Subcutaneous adipose tissue (tissue), 4 donors: ENCODE results near the gene PAXIP1. TPM values are rescaled to one million over a fixed set of nuclear protein-coding genes. Genes with fewer than 3 reads are reported as not detected.

Experiments
- total RNA-seq, 4 donors: library from RNA; depleted of rRNA; stranded (reverse); fragments of >200 nt; gene quantifications; one replicate each; pipeline ENCODE4 v1.1.0, GENCODE V29; 2016
- TF ChIP-seq, protein P1 (sequence below): fragments of 450-650 bp; IDR thresholded peaks from one replicate; pipeline ENCODE4 v1.5.1; 2016; ENCODE audit warnings: low read depth, mild to moderate bottlenecking, control low read depth, antibody characterized with exemption, moderate library complexity

Gene PAXIP1
- total RNA-seq, 4 donors from 2014 or later, result 8.3 to 11.7 (median 10.5) TPM

DNA sequence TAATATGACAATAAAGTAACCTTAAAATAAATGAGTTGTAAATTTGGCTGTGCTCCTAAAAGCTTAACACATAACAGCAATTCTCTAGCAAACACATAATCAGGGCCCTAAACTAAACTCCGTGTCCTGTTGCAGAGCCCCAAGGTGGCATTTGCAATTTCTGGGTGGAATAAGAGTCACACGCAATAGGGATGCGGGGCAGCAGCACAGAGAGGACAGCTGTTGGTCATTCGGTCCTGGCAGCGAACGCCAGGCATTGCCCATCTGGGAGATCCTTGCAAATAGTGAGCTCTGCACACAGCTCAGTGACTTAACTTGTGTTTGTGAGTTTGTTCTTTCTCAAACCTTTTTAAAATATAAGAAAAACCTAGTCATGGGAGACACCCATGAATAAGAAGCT, 25.7 kb downstream of the PAXIP1 start:
- TF ChIP-seq, protein P1, sequence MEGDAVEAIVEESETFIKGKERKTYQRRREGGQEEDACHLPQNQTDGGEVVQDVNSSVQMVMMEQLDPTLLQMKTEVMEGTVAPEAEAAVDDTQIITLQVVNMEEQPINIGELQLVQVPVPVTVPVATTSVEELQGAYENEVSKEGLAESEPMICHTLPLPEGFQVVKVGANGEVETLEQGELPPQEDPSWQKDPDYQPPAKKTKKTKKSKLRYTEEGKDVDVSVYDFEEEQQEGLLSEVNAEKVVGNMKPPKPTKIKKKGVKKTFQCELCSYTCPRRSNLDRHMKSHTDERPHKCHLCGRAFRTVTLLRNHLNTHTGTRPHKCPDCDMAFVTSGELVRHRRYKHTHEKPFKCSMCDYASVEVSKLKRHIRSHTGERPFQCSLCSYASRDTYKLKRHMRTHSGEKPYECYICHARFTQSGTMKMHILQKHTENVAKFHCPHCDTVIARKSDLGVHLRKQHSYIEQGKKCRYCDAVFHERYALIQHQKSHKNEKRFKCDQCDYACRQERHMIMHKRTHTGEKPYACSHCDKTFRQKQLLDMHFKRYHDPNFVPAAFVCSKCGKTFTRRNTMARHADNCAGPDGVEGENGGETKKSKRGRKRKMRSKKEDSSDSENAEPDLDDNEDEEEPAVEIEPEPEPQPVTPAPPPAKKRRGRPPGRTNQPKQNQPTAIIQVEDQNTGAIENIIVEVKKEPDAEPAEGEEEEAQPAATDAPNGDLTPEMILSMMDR, result no peak

DNA sequence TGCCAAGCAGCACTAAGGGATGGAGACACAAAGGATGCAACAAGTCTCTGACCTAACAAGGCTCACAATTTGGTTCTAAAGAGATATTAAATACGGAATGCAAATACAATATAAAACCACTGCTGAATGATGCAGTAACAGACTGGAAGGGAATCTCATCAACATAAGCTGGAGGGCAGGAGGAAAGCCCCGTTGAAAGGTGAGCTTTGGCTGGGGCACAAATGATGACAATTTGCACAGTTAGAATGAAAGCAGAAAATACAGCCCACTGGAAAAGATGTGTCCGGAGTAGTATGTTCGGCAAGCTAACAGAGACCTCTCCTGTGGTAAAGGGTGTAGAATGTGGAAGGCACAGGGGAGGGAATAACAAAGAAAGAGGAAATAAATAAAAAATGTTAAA, 26.1 kb downstream of the PAXIP1 start:
- TF ChIP-seq, protein P1, result no peak

DNA sequence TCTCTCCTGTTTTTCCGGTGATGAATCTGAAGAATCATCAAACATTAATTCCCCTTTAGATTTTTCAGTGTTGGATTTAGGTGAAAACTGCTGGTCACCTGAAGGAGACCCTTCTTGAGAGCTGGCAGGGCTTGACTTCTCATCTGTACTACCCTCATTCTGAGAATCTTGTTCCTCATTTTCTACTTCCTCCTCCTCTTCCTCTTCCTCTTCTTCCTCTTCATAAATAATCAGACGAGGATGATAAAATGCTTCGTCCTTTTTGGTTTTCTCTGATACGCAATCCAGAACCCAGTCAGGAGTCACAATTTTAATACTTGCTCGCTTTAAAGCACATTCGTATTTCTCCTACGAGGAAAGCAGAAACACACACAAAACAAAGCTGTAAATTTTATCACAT, 26.9 kb downstream of the PAXIP1 start:
- TF ChIP-seq, protein P1, result no peak

DNA sequence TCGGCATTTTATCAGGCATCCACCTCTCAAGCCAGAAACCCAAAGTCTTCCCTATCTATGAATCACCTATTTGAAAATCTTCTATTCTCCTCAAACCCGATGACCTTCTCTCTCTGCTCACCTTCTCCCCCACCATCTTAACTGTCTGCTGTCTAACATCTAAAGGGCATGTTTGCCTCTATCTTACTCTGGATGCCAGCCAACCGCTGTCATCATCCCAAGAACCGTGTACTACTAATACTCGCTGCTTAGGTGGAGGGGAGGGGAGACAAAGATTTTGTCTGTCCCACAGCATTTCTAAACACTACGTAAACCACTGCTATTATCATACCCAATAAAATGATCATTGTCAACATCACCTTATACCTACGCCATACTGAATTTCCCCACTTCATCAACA, 29.5 kb downstream of the PAXIP1 start:
- TF ChIP-seq, protein P1, result no peak

DNA sequence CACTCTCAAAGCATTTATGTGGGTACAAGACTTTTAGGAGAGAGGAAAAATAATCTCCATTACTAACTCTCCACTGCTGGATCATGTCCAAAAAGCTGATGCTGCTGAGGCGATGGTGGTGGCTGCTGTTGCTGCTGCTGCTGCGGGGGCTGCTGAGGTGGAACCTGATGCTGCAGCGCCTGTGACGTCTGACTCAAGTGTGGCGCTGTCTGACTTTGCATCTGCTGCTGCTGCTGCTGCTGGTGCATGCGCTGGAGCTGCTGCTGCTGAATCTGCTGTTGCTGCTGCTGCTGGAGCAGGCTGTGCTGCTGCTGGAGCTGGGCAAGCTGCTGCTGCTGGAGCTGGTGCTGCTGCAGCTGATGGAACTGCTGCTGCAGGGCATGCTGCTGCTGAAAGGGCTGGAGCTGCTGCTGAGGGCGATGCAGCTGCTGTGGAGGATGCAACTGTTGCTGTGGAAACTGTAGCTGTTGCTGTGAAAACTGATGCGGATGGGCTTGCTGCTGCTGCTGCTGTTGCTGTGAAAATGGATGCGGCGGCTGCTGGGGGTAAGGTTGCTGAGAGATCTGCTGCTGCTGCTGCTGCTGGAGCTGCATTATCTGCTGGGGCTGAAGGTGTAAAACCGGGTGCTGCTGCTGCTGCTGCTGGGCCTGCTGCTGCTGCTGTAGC, 34.5 kb downstream of the PAXIP1 start:
- TF ChIP-seq, protein P1, result no peak

DNA sequence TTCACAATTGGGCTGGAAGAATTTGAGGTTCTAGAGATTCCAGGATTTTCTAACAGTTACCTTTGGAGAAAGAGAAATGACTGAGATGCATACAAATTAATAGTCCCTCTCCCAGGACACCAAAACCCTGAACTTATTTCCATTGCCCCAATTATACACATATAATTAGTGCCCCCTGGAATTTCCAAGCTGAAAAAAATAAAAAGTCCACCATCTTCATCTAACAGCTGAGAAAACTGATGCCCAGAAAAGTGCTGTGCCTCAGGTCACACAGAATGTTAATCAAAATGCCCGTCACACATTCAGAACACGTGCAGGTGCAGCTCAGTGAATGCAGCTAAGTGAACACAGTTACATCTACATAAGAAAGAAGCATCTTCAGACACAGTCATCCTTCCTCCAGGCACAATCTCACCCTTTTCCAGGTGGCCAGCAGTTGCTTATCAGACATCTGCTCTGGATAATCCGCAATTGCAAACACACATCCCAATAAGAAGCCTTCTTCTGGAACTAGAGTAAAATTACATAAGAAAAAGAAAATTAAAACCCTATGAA, 35.4 kb downstream of the PAXIP1 start:
- TF ChIP-seq, protein P1, result no peak

DNA sequence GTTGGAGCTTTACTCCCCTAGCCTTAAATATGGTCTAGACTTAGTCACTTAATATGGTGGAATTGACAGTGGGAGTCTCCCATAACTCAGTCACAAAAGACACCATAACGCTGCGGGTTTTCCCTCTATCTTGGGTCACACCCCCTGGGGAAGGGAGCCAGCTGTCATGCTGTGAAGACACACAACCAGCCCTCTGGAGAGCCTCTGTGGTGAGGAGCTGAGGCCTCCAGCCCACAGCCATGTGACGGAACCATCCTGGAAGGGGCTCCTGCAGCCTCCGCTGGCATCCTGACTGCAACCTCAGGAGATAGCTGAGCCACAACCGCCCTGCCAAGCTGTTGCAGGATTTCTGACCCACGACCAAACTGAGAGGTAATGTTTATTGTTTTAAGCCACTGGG, 37.9 kb downstream of the PAXIP1 start:
- TF ChIP-seq, protein P1, result no peak
